ENCODE data around the gene SULT1B1. TPM values are rescaled to one million over a fixed set of nuclear protein-coding genes. Genes with fewer than 3 reads are reported as not detected.

The SULT1B1 gene
- total RNA-seq, 1 donor from 2014 or later = not detected

GRCh38 chr4:69765751-69766150 is 5.3 kb upstream of the SULT1B1 start:
- no peaks in the 10 kb centered on the region for H3F3A ChIP-seq (ENCODE audit: low read depth)
- no peaks in the 10 kb centered on the region for H3K4me1 ChIP-seq
- no peak overlapping the region for H3K4me2 ChIP-seq
- no peak overlapping the region for H2AFZ ChIP-seq (replicated peaks)
- TF ChIP-seq EZH2phosphoT487 (IDR thresholded peaks at IDR 0.05) (no peak), EZH2 (IDR thresholded peaks at IDR 0.05) (no peak)
- TF ChIP-seq, protein P1, sequence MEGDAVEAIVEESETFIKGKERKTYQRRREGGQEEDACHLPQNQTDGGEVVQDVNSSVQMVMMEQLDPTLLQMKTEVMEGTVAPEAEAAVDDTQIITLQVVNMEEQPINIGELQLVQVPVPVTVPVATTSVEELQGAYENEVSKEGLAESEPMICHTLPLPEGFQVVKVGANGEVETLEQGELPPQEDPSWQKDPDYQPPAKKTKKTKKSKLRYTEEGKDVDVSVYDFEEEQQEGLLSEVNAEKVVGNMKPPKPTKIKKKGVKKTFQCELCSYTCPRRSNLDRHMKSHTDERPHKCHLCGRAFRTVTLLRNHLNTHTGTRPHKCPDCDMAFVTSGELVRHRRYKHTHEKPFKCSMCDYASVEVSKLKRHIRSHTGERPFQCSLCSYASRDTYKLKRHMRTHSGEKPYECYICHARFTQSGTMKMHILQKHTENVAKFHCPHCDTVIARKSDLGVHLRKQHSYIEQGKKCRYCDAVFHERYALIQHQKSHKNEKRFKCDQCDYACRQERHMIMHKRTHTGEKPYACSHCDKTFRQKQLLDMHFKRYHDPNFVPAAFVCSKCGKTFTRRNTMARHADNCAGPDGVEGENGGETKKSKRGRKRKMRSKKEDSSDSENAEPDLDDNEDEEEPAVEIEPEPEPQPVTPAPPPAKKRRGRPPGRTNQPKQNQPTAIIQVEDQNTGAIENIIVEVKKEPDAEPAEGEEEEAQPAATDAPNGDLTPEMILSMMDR (IDR thresholded peaks at IDR 0.05) = no peak
- no peak for DNase-seq (ENCODE audit: low spot score)
- no peaks in the 10 kb centered on the region for H3K9me3 ChIP-seq (ENCODE audit: low read depth)
- no peaks in the 10 kb centered on the region for H4K20me1 ChIP-seq (ENCODE audit: low read depth)
- H3K9ac ChIP-seq = no peak overlapping the region
- Mint-ChIP-seq H3K27ac (no peak overlapping the region), H3K9me3 (peaks cover 4% of the 10 kb centered on the region), H3K4me3 (no peak overlapping the region), H3K36me3 (peaks cover 2% of the 10 kb centered on the region), H3K27me3 (ENCODE audit: insufficient read depth, low read depth) (peaks cover 6% of the 10 kb centered on the region), H3K4me1 (no peaks in the 10 kb centered on the region)
- H3K4me3 ChIP-seq = no peak overlapping the region
- no peak overlapping the region for H3K27ac ChIP-seq
- no peaks in the 10 kb centered on the region for H3K79me2 ChIP-seq (ENCODE audit: low read depth)
- no peaks in the 10 kb centered on the region for H3K27me3 ChIP-seq
- no peaks in the 10 kb centered on the region for H3K36me3 ChIP-seq

DNA sequence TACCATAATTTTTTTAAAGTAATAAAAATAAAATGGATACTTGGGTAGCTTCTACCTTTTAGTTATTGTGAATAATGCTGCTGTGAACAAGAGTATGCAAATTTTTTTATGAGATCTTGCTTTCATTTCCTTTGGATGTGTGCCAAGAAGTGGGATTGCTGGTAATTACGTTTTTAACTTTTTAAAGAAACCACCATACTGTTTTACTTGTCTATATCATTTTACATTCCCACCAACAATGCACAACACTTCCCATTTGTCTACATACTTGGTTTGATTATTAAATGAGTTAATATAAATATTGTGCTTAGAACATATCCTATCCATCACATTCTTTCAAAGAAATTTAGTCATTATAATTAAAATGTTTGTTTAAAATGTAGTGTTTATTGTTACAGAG is 3.9 kb upstream of the SULT1B1 start:
- H3K4me3 ChIP-seq = no peak overlapping the region

DNA sequence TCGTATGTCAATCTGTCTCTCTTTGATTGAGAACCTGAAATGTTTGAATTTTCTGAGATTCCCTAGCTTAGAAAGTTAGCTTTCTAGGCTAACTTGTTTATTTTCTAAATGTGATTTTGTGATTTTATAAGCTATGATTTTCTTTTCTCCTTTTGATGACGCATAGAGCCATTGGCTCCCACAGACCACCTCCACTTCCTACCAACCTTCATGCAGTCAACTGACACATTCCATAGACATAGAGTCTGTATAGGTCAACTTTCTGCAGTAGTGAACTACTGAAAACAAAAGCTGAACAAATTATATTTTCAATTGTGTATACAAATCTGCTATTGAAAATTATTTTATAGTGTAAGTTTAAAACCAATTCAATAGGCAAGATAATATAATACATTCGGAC is 2.8 kb upstream of the SULT1B1 start:
- Histone ChIP-seq H3K9me3 (ENCODE audit: low read depth) (no peaks in the 10 kb centered on the region), H4K20me1 (ENCODE audit: low read depth) (no peaks in the 10 kb centered on the region), H3K79me2 (ENCODE audit: low read depth) (no peaks in the 10 kb centered on the region), H3K9ac (no peak overlapping the region), H3K27ac (no peak overlapping the region), H2AFZ (replicated peaks) (no peak overlapping the region), H3F3A (ENCODE audit: low read depth) (no peaks in the 10 kb centered on the region), H3K4me2 (no peak overlapping the region), H3K4me1 (no peaks in the 10 kb centered on the region), H3K27me3 (no peaks in the 10 kb centered on the region), H3K36me3 (no peaks in the 10 kb centered on the region), H3K4me3 (no peak overlapping the region)
- H3K27ac Mint-ChIP-seq = no peak overlapping the region
- DNase-seq (ENCODE audit: low spot score) = no peak
- no peak overlapping the region for H3K4me3 Mint-ChIP-seq
- peaks cover 2% of the 10 kb centered on the region for H3K27me3 Mint-ChIP-seq (ENCODE audit: insufficient read depth, low read depth)
- peaks cover 2% of the 10 kb centered on the region for H3K36me3 Mint-ChIP-seq
- H3K4me1 Mint-ChIP-seq = peaks cover 7% of the 10 kb centered on the region
- TF ChIP-seq, protein P1 (IDR thresholded peaks at IDR 0.05) = no peak
- TF ChIP-seq EZH2phosphoT487 (IDR thresholded peaks at IDR 0.05) (no peak), EZH2 (IDR thresholded peaks at IDR 0.05) (no peak)
- H3K9me3 Mint-ChIP-seq = peaks cover 6% of the 10 kb centered on the region

More for the DNA sequence above, 3.9 kb upstream of the SULT1B1 start:
- Mint-ChIP-seq H3K36me3 (peaks cover 2% of the 10 kb centered on the region), H3K4me1 (peaks cover 7% of the 10 kb centered on the region), H3K9me3 (peaks cover 6% of the 10 kb centered on the region), H3K4me3 (no peak overlapping the region), H3K27me3 (ENCODE audit: insufficient read depth, low read depth) (peaks cover 1% of the 10 kb centered on the region), H3K27ac (no peak overlapping the region)
- Histone ChIP-seq H4K20me1 (ENCODE audit: low read depth) (no peaks in the 10 kb centered on the region), H3K4me1 (no peaks in the 10 kb centered on the region), H2AFZ (replicated peaks) (no peak overlapping the region), H3K9ac (no peak overlapping the region), H3K27ac (no peak overlapping the region), H3K79me2 (ENCODE audit: low read depth) (no peaks in the 10 kb centered on the region), H3K4me2 (no peak overlapping the region), H3F3A (ENCODE audit: low read depth) (no peaks in the 10 kb centered on the region), H3K36me3 (no peaks in the 10 kb centered on the region), H3K27me3 (no peaks in the 10 kb centered on the region), H3K9me3 (ENCODE audit: low read depth) (no peaks in the 10 kb centered on the region)
- DNase-seq (ENCODE audit: low spot score) = no peak
- TF ChIP-seq, protein P1 (IDR thresholded peaks at IDR 0.05) = no peak
- no peak for TF ChIP-seq EZH2 (IDR thresholded peaks at IDR 0.05)
- no peak for TF ChIP-seq EZH2phosphoT487 (IDR thresholded peaks at IDR 0.05)
